Motor neuron (in vitro differentiated cells): ENCODE data around the gene MYOCD. TPM values are rescaled to one million over a fixed set of nuclear protein-coding genes. Genes with fewer than 3 reads are reported as not detected.

Experiments used
- ATAC-seq, 8 experiments: fragments of 200-7000 bp; cut with Tn5 transposase; replicated peaks in 6 of 8; 2 replicates each; pipeline ENCODE4 v1.8.0; 2021; ENCODE audit warnings: mild to moderate bottlenecking in 8 of 8, moderate library complexity in 8 of 8
- H3K27ac ChIP-seq, 2 donors: fragments of 250-450 bp; sonication (Bioruptor Pico); 2 replicates each; pipeline ENCODE4 v1.9.0; 2021; ENCODE audit warnings: antibody characterized with exemption in 2 of 2, mild to moderate bottlenecking in 2 of 2, moderate library complexity in 1 of 2
- H3K4me1 ChIP-seq, 2 donors: fragments of 250-450 bp; sonication (Bioruptor Pico); replicated peaks in 1 of 2; 2 replicates each; pipeline ENCODE4 v1.6.1; 2021; ENCODE audit warnings: antibody characterized with exemption in 2 of 2, mild to moderate bottlenecking in 2 of 2, moderate library complexity in 1 of 2
- H3K4me3 ChIP-seq, 5 donors: fragments of 250-450 bp; sonication (Bioruptor Pico); 2 replicates each; pipeline ENCODE4 v1.9.0; 2021; ENCODE audit warnings: antibody characterized with exemption in 5 of 5, mild to moderate bottlenecking in 5 of 5, moderate library complexity in 4 of 5
- WGBS, 10 experiments: fragments of 450-650 bp; shearing (Covaris generic); methylation state at CpG; one replicate each; pipeline ENCODE4 v1.0.0; 2022; 5-methylcytosine and 5-hydroxymethylcytosine counted together
- in situ Hi-C, 9 experiments: fragments of 400-800 bp; cut with MboI; loops; one replicate each; pipeline ENCODE4 v1.15.0; 2021; ENCODE audit warnings: low sequenced_read_pairs in 9 of 9, low pct_unique_long_range_greater_than_20kb in 2 of 9; ENCODE audit not compliant: unreplicated experiment in 9 of 9
- total RNA-seq, 8 experiments: library from RNA; unstranded; fragments of 300-600 nt; gene quantifications; 2 replicates each; pipeline versions ENCODE4 v1.2.3 to v1.2.4, GENCODE V29; 2022

Gene MYOCD
- total RNA-seq, 8 experiments from 2014 or later = 0.04 to 0.47 (median 0.18) TPM; not detected in 1

DNA sequence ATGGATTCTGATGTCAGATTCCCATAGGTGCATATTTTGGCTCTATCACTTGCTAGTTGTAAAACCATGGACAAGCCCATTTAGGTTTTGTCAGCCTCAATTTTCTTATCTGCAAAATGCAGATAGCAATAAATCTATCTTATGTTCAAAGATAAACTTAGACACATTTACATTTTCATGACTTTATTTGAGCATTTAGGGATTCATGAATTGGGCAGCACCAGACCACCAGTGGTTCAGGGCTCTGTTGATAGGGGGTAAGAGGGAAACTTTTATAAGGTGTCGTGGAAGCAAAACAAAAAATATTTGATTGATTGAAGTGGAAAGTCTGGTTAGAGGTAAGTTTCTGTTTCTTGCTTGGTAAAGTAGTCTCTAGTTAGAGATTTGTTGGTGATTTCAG, 140.9 kb downstream of the MYOCD start:
- Histone ChIP-seq H3K27ac (no peak overlapping the region), H3K4me3 (no peak overlapping the region), H3K4me1 (no peaks in the 10 kb centered on the region)
- WGBS, 10 experiments = 38 to 100% (median 100%) methylated on average over 1 of the region's 1 CpG; no CpG with 5 or more reads in 2 of the 10 experiments
- ATAC-seq = no peak
- in situ Hi-C loops = no loop called here

- no peak for ATAC-seq
- H3K4me1 ChIP-seq = no peaks in the 10 kb centered on the region
- 0 to 100% (median 79%) methylated on average over 1 to 3 of the region's 3 CpGs; no CpG with 5 or more reads in 1 of the 10 experiments for WGBS, 10 experiments
- H3K27ac ChIP-seq = no peak overlapping the region
- H3K4me3 ChIP-seq = no peak overlapping the region
- in situ Hi-C loops = no loop called here
Observed at GRCh38 chr17:12808723-12809122, 143.0 kb downstream of the MYOCD start.

DNA sequence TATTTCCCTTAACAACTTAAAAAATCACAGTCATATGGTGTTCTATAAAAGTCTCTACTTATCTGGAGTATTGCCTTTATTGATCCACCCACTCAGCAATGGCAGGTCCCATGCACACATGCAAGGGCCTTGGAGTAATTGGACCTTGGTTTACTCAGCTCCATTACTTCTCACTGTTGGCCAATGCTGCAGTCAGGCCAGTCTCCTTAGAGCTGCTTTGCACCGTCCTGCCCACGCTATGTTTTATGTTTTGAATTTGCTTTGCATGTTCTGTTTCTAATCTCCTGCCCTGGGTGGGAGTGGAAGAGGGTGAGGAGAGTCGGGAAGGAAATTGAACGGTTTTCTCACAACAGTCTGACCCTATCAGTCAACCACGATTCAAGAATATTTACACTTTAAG, 147.2 kb downstream of the MYOCD start:
- Histone ChIP-seq H3K4me3 (no peak overlapping the region), H3K4me1 (no peaks in the 10 kb centered on the region), H3K27ac (no peak overlapping the region)
- 0 to 100% (median 83%) methylated on average over 2 to 5 of the region's 5 CpGs; no CpG with 5 or more reads in 1 of the 10 experiments for WGBS, 10 experiments
- peak in 3 of 8 experiments; percentile 40 to 86 (median 80) for ATAC-seq
- in situ Hi-C loops = no loop called here

DNA sequence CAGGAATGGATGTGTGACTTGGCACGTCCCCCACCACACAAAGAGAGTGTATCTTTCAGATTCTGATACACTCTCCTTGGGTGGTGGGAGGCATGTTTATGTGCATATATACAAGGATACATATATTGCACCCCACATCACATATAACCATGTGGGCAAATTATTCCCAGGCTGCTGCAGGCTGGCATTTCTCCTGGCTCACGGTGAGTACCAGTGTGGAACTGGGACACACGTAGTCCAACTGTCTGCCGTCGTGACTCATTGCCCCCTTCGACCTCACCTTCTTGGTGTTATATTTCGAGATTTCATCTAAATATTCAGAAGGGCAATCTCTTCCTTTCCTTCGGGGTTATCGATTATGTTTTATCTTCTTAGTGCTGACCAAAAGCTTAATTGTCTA, 148.0 kb downstream of the MYOCD start:
- in situ Hi-C loops = no loop called here

DNA sequence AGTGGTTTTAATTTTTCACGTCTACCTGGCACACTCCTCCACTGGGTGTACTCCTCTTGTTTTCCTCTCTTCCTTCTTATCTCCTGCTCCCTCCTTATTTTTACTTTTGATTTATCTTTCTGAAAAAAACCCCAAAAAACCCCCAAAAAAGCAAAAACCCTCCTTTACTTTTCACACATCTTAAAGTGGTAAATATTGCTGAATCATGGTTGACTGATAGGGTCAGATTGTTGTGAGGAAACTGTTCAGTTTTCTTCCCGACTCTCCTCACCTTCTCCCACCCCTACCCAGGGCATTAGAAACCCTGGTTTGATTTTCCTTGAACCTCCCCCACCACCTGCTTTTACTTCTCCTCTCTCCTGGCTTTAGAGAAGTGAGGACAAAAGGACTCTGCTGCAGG, 149.0 kb downstream of the MYOCD start:
- 40 to 100% (median 79%) methylated on average over 1 to 2 of the region's 2 CpGs; no CpG with 5 or more reads in 1 of the 10 experiments for WGBS, 10 experiments
- no peak for ATAC-seq
- Histone ChIP-seq H3K4me3 (no peak overlapping the region), H3K4me1 (no peaks in the 10 kb centered on the region), H3K27ac (no peak overlapping the region)
- in situ Hi-C loops = no loop called here

More for the DNA sequence above, 148.0 kb downstream of the MYOCD start:
- ATAC-seq = peak in 1 of 8 experiments; percentile 69
- WGBS, 10 experiments = 6 to 100% (median 91%) methylated on average over 1 to 8 of the region's 9 CpGs; no CpG with 5 or more reads in 2 of the 10 experiments
- Histone ChIP-seq H3K4me3 (no peak overlapping the region), H3K4me1 (no peaks in the 10 kb centered on the region), H3K27ac (no peak overlapping the region)

GRCh38 chr17:12815642-12816141, 150.0 kb downstream of the MYOCD start:
- Histone ChIP-seq H3K4me3 (no peak overlapping the region), H3K27ac (no peak overlapping the region), H3K4me1 (no peaks in the 10 kb centered on the region)
- in situ Hi-C loops = no loop called here
- ATAC-seq = no peak
- 0 to 100% (median 60%) methylated on average over 1 to 3 of the region's 3 CpGs for whole genome bisulfite sequencing, 10 experiments

Other genes starting within 250 kb of the MYOCD start
- 10 to 100 TPM in 1 of 8 experiments, 1 to 10 TPM in 6, under 1 TPM in 1; 0.76 to 19.1 (median 6.2) TPM for gene ARHGAP44, start 123.6 kb downstream of the MYOCD start, total RNA-seq